ENCODE data around the gene PDGFD.

DNA sequence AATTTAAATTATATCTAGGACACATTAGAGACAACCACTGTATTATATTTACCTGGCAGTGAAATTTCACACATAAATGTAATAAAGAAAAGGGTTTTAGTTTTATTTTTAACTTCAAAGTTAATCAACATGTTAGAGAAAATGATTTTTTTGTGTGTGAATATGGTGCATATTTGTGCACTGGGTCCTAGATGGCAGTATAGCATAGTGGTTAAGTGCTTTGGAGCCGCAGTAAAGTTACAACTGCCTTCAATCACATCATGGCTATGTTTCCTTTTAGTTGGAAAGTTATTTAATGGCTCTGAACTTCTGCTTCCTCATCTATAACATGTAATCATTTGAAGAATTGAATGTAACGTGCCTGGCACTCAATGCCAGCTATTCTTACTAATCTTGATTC lies 236.4 kb downstream of the PDGFD start:
- TF ChIP-seq POLR2A (IDR thresholded peaks at IDR 0.05), result no peak
- no peak for TF ChIP-seq POLR2AphosphoS5 (IDR thresholded peaks at IDR 0.05)
